ENCODE results near the gene VPS52. TPM values are rescaled to one million over a fixed set of nuclear protein-coding genes. Genes with fewer than 3 reads are reported as not detected.

Gene VPS52
- total and polyA plus RNA-seq, 2 donors (not counting 1 experiment from before 2014, with no cell fraction given) = 44.9 to 53.2 TPM

GRCh38 chr6:33297956-33298772, 26.5 kb upstream of the VPS52 start:
- TF ChIP-seq CTCF (conservative IDR thresholded peaks at IDR 0.05 in 1 of 2, IDR thresholded peaks at IDR 0.05 in 1 of 2; ENCODE audit: low read depth in 1 of 2, low read length in 2 of 2) (no peak), EZH2 (IDR thresholded peaks at IDR 0.05; ENCODE audit: low read length, missing control alignments) (no peak)
- DNase-seq (ENCODE audit: low read depth in 2 of 2) = peak; percentile 76 to 78
- peak overlapping the region; percentile 80 to 100 (median 88) for H3K4me3 ChIP-seq (replicated peaks in 1 of 4; ENCODE audit: control extremely low read depth in 1 of 4, insufficient read depth in 1 of 4, low read depth in 3 of 4, low read length in 4 of 4)
- H3K36me3 ChIP-seq (ENCODE audit: control insufficient read depth, insufficient read depth, low read length) = peaks cover 8% of the 10 kb centered on the region
- H3K4me1 ChIP-seq (ENCODE audit: control insufficient read depth, extremely low read depth, insufficient read depth, low read length) = peaks cover 2% of the 10 kb centered on the region
- H4K20me1 ChIP-seq (ENCODE audit: control insufficient read depth, extremely low read depth, insufficient read depth, low read length) = no peaks in the 10 kb centered on the region
- peaks cover 3% of the 10 kb centered on the region for H3K79me2 ChIP-seq (ENCODE audit: control insufficient read depth, insufficient read depth, low read length)
- H3K27ac ChIP-seq (ENCODE audit: insufficient read depth, low read length) = peak overlapping the region; percentile 99
- no peak overlapping the region for H2AFZ ChIP-seq (ENCODE audit: low read length)
- H3K9me3 ChIP-seq (ENCODE audit: control insufficient read depth, insufficient read depth, low read depth, low read length) = no peaks in the 10 kb centered on the region
- no peaks in the 10 kb centered on the region for H3K27me3 ChIP-seq (ENCODE audit: control insufficient read depth, insufficient read depth, low read length)
- peak overlapping the region; percentile 96 for H3K9ac ChIP-seq (ENCODE audit: insufficient read depth, low read length)
- H3K4me2 ChIP-seq (ENCODE audit: extremely low read depth, insufficient read depth, low read length) = peak overlapping the region; percentile 96

- DNase-seq (ENCODE audit: low read depth in 2 of 2) = no peak
- Histone ChIP-seq H3K4me1 (ENCODE audit: control insufficient read depth, extremely low read depth, insufficient read depth, low read length) (peaks cover 2% of the 10 kb centered on the region), H4K20me1 (ENCODE audit: control insufficient read depth, extremely low read depth, insufficient read depth, low read length) (no peaks in the 10 kb centered on the region), H3K79me2 (ENCODE audit: control insufficient read depth, insufficient read depth, low read length) (peaks cover 3% of the 10 kb centered on the region), H3K36me3 (ENCODE audit: control insufficient read depth, insufficient read depth, low read length) (peaks cover 8% of the 10 kb centered on the region), H3K4me2 (ENCODE audit: extremely low read depth, insufficient read depth, low read length) (peak overlapping the region; percentile 44), H3K4me3 (replicated peaks in 1 of 4; ENCODE audit: control extremely low read depth in 1 of 4, insufficient read depth in 1 of 4, low read depth in 3 of 4, low read length in 4 of 4) (peak overlapping the region; percentile 24 to 81 (median 54)), H3K27me3 (ENCODE audit: control insufficient read depth, insufficient read depth, low read length) (no peaks in the 10 kb centered on the region), H3K27ac (ENCODE audit: insufficient read depth, low read length) (peak overlapping the region; percentile 48), H3K9ac (ENCODE audit: insufficient read depth, low read length) (peak overlapping the region; percentile 65), H2AFZ (ENCODE audit: low read length) (no peak overlapping the region), H3K9me3 (ENCODE audit: control insufficient read depth, insufficient read depth, low read depth, low read length) (no peaks in the 10 kb centered on the region)
- TF ChIP-seq EZH2 (IDR thresholded peaks at IDR 0.05; ENCODE audit: low read length, missing control alignments) (no peak), CTCF (conservative IDR thresholded peaks at IDR 0.05 in 1 of 2, IDR thresholded peaks at IDR 0.05 in 1 of 2; ENCODE audit: low read depth in 1 of 2, low read length in 2 of 2) (no peak)
Measured at GRCh38 chr6:33297406-33297955, 25.8 kb upstream of the VPS52 start.

- Histone ChIP-seq H3K4me2 (ENCODE audit: extremely low read depth, insufficient read depth, low read length) (peak overlapping the region; percentile 44), H4K20me1 (ENCODE audit: control insufficient read depth, extremely low read depth, insufficient read depth, low read length) (no peaks in the 10 kb centered on the region), H3K9ac (ENCODE audit: insufficient read depth, low read length) (peak overlapping the region; percentile 65), H3K9me3 (ENCODE audit: control insufficient read depth, insufficient read depth, low read depth, low read length) (no peaks in the 10 kb centered on the region), H3K27ac (ENCODE audit: insufficient read depth, low read length) (no peak overlapping the region), H3K79me2 (ENCODE audit: control insufficient read depth, insufficient read depth, low read length) (peaks cover 3% of the 10 kb centered on the region), H3K27me3 (ENCODE audit: control insufficient read depth, insufficient read depth, low read length) (no peaks in the 10 kb centered on the region), H2AFZ (ENCODE audit: low read length) (no peak overlapping the region), H3K4me3 (replicated peaks in 1 of 4; ENCODE audit: control extremely low read depth in 1 of 4, insufficient read depth in 1 of 4, low read depth in 3 of 4, low read length in 4 of 4) (peak overlapping the region in 2 of 4 experiments; percentile 80 to 81), H3K4me1 (ENCODE audit: control insufficient read depth, extremely low read depth, insufficient read depth, low read length) (peaks cover 2% of the 10 kb centered on the region), H3K36me3 (ENCODE audit: control insufficient read depth, insufficient read depth, low read length) (peaks cover 12% of the 10 kb centered on the region)
- no peak for TF ChIP-seq CTCF (conservative IDR thresholded peaks at IDR 0.05 in 1 of 2, IDR thresholded peaks at IDR 0.05 in 1 of 2; ENCODE audit: low read depth in 1 of 2, low read length in 2 of 2)
- TF ChIP-seq EZH2 (IDR thresholded peaks at IDR 0.05; ENCODE audit: low read length, missing control alignments) = no peak
- DNase-seq (ENCODE audit: low read depth in 2 of 2) = no peak
Measured at GRCh38 chr6:33296797-33297405, 25.2 kb upstream of the VPS52 start.

Measured in fibroblast of lung (primary cell).